Erythroblast (primary cell): ENCODE results near the gene PDZD11.

ENCODE experiments used
- GATA1 ChIP-seq: IDR thresholded peaks from 2 replicates; pipeline ENCODE4 v1.6.1; 2011; ENCODE audit warnings: low read depth, mild to moderate bottlenecking, control low read depth, low read length, moderate library complexity
- POLR2A ChIP-seq: IDR thresholded peaks from 2 replicates; pipeline ENCODE4 v1.6.1; 2011; ENCODE audit warnings: mild to moderate bottlenecking, low read length

- TF ChIP-seq POLR2A (no peak), GATA1 (no peak)
These were observed 41.4 kb upstream of the PDZD11 start for GRCh38 chrX:70331161-70331560.
